HUDEP-2 (cell line): Measurements from ENCODE around the gene CYP2A7.
A peak's percentile ranks its signal among the peaks of the same experiment; 100 is the strongest.
"Not testable (repeated sequence)": the region's sequence is repeated elsewhere in the genome, so short reads cannot be mapped to it uniquely, and the experiment has no call there.

Experiments
- DNase-seq, 76 experiments: peaks; one replicate each; lab custom pipeline; 2025; ENCODE audit not compliant: unreplicated experiment in 76 of 76; lab: John Stamatoyannopoulos, UW

Gene CYP2A7

DNA sequence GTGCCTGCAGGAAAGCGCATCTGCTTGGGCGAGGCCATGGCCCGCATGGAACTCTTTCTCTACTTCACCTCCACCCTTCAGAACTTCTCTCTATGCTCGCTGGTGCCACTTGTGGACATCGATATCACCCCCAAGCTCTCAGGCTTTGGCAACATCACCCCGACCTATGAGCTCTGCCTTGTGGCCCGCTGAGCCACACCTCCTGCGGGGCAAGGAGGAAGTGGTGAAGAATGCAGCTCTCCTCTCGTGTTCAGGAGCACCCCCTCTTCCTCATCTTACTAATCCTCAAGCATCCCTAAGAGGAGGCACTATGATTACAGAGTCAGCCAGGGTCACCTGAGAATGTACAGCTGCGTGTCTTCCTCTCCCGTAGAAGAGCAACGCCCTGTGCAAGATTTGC, 17.9 kb upstream of the CYP2A7 start:
- DNase-seq, result not testable (repeated sequence)

DNA sequence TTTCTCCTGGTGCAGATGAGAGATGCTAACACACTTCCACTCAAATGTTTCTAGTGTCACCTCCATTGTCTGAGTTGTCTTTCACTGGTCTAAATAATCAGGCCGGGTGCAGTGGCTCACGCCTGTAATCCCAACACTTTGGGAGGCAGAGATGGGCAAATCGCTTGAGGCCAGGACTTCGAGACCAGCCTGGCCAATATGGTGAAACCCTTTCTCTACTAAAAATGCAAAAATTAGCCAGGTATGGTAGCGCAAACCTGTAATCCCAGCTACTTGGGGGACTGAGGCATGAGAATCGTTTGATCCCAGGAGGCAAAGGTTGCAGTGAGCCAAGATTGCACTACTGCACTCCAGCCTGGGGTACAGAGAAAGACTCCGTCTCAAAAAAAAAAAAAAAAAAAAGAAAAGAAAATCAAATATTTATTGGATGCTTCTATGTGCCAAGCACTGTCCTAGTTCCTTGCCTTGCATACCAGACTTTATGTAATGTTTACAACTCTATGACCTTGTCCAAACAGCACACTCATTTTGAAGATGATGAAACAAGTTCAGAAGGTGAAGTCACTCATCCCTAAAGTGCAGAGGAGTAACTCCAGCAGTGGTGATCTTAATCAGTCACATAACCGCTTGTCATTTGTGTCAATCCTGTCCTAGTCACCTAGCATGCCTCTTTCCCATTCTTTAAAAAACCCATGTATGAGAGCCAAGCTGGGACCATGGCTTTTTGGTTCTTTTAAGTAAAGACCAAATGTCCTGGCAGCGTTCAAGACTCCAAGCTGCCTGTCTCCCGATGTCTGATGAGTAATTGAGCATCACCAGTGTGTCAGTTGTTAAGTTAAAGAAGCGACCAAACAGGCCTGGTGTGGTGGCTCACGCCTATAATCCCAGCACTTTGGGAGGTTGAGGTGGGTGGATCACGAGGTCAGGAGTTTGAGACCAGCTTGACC, 15.1 kb upstream of the CYP2A7 start:
- peak in 2 of 76 experiments; percentile 8 to 22 for DNase-seq

DNA sequence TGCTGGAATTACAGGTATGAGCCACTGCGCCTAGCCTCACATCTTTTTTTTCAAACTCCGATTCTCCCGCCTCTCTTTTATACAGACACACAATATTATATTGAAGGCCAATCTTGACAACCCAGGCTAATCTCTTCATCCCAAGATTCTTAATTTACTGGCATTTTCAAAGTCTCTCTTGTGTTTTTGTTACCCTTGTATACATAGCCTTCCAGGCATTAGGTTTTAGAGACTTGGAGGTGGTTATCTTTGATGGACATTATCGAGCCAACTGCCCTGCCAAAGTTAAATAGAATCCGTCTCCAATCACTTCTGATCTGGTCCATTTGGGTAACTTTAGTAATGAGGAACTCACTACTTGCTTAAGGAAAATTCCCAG, 14.4 kb upstream of the CYP2A7 start:
- DNase-seq, result no peak

- DNase-seq, result no peak
Observed at GRCh38 chr19:40893112-40893511, 11.1 kb upstream of the CYP2A7 start.

GRCh38 chr19:40889366-40889765, 7.3 kb upstream of the CYP2A7 start:
- no peak for DNase-seq

DNA sequence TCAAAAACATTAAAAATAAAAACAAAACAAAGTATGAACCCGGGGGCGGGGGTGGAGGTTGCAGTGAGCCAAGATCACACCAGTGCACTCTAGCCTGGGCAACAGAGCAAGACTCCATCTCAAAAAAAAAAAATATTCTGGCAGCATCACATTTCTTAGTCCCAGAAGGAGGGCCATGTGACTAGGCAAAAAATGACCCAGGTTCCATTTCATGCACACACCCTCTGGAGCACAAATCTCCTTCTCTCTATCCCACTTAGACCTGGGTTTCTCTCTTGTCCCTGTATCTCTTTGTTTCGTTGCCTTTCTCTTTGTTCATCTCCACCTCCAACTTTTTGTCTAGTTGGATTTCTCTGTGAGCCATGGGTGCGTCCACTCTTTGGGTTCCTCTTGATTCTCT, 6.2 kb upstream of the CYP2A7 start:
- DNase-seq, result no peak

GRCh38 chr19:40884187-40884931, 2.3 kb upstream of the CYP2A7 start:
- DNase-seq, result not testable (repeated sequence)

DNA sequence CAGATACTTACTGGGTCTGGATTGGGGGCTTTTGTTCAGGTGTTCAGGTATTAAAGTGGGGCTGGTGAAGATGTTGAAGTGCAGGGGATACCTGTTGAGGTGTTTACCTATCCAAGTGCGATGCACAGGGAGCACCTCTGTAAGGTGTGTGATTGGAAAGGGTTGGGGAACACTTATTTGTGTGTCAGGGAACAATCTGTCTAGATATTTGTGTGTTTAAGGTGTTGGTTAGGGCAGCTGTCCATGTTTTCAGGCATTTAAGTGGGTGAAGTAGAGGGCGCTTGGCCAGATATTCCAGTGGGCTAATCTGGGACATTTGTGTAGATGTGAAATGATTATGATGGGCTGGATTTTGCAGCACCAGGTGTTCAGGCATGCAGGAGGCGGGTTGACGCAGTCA, 2.7 kb downstream of the CYP2A7 start:
- DNase-seq, result not testable (repeated sequence)

GRCh38 chr19:40875526-40875951, 6.5 kb downstream of the CYP2A7 start:
- DNase-seq, result peak in 60 of 76 experiments; percentile 17 to 89 (median 69)

DNA sequence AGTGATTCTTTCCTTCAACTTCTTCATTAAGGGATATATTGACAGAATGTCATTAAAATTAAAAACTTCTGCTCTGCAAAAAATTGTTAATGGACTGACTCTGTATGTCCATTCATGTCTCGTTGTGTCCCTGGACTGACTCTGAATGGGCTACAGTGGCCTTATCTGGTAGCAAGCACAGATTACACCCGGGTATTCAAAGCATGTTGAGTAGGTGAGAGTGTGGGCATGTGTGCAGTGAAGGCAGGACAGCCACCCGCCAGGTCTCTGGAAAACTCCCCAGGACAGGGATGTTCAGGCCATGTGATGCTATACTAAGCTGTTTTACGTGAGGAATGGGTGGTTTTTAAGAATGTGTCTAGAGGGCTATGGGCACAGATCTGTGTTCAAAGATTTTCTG, 7.2 kb downstream of the CYP2A7 start:
- DNase-seq, result not testable (repeated sequence)

GRCh38 chr19:40873873-40874272, 8.2 kb downstream of the CYP2A7 start:
- DNase-seq, result not testable (repeated sequence)

DNA sequence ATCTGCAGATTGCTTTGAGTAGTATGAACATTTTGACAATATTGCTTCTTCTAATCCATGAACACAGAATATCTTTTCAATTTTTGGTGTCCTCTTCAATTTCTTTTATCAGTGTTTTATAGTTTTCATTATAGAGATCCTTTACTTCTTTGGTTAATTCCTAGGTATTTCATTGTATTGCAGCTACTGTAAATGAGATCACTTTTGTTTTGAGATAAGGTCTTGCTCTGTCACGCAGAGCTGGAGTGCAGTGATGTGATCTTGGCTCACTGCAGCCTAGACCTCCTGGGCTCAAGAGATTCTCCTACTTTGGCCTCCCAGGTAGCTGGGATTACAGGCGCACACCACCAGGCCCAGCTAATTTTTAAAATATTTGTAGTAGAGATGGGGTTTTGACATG, 9.8 kb downstream of the CYP2A7 start:
- peak in 1 of 76 experiments; percentile 22 for DNase-seq

- no peak for DNase-seq
Observed at GRCh38 chr19:40867701-40868100, 14.3 kb downstream of the CYP2A7 start.

GRCh38 chr19:40864739-40865496, 17.1 kb downstream of the CYP2A7 start:
- peak in 40 of 76 experiments; percentile 16 to 76 (median 43) for DNase-seq

GRCh38 chr19:40862785-40863184, 19.2 kb downstream of the CYP2A7 start:
- no peak for DNase-seq

GRCh38 chr19:40862333-40862732, 19.7 kb downstream of the CYP2A7 start:
- peak in 1 of 76 experiments; percentile 9 for DNase-seq

GRCh38 chr19:40858109-40858508, 23.9 kb downstream of the CYP2A7 start:
- DNase-seq, result no peak

GRCh38 chr19:40852467-40853152, 29.4 kb downstream of the CYP2A7 start:
- not testable (repeated sequence) for DNase-seq

DNA sequence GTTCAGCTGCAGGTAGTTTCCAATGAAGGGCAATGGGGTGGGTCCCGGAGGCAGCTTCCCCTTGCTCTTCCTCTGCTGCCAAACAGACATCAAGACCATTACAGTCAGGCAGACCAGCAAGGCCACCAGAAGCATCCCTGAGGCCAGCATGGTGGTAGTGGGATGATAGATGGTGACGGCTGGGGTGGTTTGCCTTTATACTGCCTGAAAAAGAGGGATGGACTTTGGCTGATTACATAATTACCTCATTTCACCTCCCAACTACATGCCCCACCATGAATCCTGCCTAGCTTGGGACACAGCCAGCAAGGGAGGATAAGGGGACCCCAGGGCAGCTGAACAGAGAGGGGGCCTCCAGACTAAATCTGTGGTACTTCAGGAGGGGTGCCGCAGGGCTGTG, 31.8 kb downstream of the CYP2A7 start, which contains the start of gene CYP2A6:
TSS of gene CYP2A6 (minus strand) at position 171 of the 400 bp plus-strand sequence. CDS start at position 150, 21 bp downstream.
- DNase-seq, result not testable (repeated sequence)

DNA sequence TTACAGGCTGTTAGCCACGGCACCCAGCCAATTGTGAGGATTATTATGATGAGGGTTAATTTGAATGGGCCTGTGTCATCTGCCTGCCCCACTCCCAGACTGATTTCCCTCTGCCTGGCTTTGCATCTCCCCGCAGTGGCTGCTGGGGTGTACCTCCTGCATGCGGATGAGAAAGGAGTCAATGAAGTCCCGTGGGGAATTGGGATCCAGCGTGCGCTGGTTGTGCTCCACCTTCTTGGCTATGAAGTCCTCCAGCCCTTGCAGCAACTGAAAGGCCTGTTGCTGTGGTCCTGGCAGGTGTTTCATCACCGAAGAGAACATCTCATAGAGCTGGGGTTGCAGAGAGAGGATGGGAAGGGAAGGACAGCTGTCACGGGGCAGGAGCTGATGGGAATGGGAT, 35.3 kb downstream of the CYP2A7 start:
- not testable (repeated sequence) for DNase-seq
